D341Med (cell line): Measurements from ENCODE around the gene IL6ST.

Experiments
- DNase-seq: peaks from one replicate; pipeline ENCODE4 v3.0.0; 2012; ENCODE audit warnings: low spot score

Gene IL6ST

DNA sequence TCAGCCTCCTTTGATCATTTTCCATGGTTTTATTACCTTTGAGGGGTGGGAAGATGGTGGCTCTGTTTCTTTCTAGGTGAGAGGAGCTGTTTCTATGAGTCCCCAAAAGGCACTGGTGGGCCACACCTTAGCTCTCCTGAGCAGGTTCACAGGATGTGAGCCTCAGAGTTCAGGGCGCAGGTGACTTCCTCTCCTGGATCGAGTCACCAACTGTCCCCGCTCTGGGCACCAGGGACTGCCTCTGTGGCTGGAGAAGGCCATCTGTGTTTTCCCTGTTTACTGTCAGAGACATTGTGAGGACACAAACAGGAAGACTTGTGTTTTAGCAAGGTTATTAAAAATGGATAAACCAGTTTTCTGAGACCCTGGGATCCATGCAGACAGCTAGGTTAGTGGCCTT lies 75.1 kb downstream of the IL6ST start:
- DNase-seq: no peak

DNA sequence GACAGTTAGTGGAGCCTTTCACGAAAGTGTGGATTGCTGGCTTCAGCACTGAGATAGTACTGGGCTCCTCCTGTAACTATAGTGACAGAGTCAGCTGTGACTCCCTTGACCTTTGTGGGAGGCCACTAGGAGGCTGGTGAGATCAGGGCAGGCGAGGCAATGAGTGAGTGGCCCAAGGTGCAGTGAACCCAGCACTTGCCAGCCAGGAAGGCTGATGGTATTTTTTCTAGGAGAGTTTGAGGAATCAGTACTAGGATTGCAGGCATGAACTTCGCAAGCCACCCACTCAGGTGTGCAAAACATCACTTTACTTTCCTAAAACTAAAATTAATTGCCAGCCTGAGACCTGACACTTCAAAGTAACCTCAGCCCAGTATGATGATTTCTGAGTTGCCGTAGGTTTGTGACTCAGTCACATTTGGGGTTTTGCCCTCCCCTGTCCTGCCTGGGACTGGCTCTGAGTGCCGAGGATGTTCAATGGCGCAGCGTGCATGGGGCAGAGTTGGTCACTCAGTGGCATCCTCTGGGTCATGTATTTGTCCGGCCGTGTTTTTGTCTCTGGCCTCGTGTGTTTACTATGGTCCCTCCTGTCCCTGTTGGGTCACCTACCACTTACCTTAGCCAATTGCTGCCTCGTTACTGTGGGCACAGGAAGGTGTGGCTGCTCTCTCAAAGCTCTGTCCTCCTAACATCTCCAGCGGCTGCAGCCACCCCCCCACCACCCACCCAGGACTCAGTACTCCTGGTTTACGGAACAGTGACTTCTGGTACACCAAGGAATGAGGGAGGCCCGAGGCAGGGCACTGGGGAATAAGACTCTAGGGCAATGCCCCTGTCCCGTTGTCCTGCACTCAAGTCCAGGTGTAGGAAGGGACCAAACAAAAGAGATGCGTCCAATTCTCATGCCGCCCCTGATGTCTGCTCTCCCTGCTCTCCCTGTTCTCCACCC lies 76.4 kb downstream of the IL6ST start:
- DNase-seq: peak; percentile 4

DNA sequence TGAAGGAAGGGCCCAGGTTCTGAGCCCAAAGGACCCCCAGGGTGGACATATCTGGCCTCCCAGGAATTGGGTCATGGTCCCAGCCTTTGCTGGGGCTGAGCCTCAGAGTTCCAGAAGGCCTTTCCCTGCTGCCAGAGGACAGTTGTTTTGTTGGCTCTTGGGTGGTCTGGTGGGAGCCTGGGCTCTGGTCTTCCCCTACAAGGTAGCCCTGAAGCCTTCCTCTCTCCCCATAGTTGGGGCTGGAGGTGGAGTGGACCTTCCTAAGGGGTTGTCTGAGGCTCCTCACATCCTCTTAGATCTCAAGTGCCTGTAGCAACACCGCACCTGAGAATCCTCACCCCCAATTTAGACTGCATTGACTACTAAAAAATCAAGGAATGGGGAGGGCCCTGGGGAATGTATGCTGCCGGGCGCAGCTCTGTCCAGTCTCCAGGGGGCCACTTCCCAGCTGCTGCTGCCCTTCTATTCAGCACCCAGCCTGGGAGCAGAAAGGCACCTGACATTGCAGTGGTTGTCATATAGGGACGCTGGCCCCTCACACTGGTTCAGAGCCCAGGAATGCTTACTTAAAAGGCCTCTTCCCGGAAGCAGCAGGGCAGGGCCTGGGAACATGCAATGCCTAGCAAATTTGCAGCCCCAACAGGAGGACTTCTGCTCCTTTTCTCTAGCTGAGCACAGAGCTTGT lies 77.2 kb downstream of the IL6ST start:
- DNase-seq: peak; percentile 4

DNA sequence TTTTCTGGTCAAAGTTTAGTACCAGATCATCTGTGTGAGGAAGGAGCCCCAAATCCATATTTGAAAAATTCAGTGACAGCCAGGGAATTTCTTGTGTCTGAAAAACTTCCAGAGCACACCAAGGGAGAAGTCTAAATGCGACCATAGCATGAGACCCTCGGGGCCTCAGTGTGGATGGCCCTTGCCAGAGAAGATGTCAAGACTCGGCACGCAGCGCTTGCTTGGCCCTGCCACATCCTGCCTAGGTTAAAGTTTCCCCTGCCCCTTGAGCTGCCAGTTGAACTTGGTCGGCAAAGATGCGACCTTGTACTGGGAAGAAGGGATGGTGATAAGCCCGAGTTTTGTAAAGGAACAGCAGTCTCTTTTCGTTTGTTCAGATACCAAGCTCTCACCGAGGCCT lies 77.8 kb downstream of the IL6ST start:
- DNase-seq: peak; percentile 4

DNA sequence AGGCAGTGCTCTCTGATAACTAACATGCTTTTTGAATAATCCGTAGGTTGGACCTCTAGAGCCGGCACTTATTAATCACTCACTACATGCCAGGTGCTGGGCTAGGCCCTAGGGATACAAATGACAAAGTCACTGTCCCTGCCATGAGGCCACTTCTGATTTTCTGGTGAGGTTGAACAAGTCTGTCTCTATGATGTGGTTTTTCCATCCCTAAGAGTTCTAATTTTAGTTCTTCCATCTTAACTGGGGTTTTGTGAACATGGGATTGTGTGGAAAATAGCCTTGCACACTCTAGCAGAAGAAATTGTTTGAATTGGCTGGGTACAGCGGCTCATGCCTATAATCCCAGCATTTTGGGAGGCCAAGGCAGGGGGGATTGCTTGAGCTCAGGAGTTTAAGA lies 79.0 kb downstream of the IL6ST start:
- DNase-seq: no peak

DNA sequence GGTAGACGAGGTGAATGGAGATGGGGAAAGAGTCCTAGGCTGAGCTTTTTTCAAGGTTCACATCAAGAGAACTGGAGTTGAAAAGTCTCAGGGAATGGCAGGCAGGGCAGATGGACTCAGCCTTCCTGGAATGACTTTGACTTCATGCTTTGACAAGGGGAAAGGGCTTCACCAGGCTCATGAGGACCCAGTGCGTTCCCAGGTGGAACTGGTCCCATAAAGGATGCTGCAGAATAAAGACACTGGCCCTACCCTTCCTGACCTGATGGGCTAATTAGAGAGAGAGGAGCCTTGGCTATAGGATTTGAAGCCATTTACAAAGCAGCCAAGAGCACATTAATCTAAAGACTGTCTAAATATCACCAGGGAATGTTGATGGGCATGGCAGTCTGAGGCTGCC lies 79.8 kb downstream of the IL6ST start:
- DNase-seq: no peak

DNA sequence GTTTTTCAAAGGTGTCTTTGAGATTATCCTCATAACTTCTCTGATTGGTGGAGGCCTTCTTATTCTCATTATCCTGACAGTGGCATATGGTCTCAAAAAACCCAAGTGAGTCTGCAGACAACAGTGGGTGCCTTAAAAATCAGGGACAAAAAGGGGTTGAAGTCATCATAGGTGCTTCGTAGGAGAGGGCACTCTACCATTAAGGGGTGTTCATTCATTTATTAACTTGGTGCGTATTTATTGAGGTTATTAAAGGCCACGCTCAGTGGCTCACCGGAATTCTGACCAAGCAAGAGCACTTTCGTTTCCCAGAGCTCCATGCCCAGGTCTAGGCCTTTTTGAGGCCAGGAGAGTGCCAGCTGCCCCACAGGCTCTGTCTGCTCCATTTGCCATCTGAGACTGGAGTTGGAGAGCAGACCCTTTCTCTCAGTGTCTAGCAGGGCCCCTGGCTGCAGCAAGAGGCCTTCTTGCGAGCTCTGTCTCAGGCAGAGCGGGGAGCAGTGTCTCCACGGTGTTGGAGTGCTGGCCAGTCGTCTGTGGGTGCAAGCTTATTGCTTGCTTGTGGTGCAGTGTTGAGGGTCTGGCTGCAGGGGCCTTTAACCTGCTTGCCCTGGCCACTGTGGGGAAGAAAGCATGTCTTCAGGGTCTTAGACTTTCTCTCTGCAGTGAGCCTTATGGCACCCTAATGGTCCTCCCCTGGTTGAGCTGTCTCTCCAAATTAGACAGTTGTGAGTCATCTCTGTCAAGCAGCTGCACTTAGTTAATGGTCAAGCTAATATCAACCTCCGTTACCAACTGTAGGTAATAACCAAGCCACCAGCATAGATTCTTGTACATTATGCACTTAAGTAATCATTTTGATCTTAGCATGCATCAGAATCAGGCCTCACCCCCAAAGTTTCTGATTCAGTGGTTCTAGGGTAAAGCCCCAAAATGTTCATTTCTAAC lies 81.0 kb downstream of the IL6ST start:
- no peak for DNase-seq

DNA sequence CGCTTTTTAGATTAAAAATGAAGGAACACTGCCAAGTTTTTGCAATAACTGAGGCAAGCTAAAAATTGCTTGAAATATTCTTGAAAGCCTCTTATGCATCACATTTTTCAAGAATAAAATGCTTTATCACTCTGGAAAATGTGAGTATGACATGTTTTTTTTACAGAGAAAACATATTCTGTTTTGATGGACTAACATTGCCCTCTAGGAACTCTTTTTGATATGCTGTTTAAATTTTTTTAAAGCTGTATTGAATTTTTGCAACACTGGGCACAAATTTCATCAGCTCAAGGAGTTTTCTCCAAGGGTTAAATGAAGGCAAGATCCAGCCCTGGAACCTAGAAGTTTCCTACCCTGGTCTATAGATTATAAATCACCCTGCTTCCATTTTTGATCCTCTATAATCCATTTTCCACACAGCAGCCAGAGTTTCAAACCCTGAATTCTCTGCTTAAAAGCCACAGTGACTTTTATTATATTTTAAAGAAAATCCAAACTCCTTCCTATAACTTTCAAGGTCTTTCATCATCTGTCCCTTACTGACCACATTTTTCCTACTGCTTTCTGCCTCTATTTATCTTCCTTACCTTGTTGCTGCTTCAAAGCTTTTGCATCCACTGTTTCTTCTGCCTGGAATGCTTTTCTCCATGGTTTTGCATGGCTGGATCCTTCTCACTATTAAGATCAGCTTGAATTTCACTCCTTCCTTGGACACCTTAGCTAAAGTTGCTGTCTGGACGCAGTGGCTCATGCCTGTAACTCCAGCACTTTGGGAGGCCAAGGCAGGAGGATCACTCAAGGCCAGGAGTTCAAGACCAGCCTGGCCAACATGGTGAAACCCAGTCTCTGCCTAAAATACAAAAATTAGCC lies 82.7 kb downstream of the IL6ST start:
- DNase-seq: no peak

DNA sequence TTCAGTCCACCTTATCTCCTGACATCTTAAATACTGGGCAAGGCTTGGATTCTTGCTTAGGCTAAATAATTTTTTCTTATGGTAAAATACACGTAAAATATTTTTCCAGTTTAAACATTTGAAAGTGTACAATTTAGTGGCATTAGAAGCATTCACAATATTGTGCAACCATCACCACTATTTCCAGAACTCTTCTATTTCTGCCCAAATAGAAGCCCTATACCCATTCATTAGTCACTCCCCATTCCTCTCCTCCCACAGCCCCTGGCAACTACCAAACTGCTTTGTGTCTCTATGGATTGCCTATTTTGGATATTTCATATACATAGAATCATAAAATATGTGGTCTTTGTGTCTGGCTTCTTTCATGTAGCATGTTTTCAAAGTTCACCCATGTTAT lies 86.0 kb downstream of the IL6ST start:
- no peak for DNase-seq

DNA sequence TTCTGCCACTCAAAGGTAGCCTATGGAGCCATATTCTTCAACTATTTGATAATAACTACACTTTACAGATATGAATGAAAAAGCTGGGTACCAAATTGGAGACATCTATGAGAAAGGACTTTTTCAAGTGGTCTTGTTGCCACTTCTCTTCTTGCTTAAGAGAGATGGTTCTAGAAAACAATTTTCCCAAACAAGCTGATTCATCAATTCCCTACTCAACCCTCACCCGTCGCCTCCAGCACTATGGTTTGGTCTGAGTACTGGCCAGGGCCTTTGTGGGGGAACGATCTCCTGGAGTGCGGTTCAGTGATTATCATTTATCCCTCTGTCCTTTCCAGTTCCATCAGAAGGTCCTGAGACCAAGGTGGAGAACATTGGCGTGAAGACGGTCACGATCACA lies 86.8 kb downstream of the IL6ST start:
- DNase-seq: no peak

DNA sequence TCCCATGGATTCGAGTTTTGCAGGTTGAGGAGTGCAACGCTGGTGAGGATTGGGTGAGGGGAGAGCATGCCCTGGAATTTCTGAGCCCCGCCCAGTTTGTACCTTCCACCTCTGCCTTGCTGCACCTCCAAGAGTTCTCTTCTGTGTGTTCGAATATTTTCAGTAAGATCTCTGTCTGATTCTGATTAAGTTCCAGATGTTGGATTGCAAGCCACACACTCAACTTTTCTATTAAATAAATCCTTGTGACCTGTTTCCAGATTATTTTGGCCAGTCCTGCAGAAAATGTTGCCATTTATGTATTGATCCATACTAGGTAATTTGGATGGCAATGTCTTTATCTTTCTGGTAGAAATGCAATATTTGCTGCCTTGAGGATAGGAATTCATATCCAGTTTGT lies 89.5 kb downstream of the IL6ST start:
- DNase-seq: no peak

DNA sequence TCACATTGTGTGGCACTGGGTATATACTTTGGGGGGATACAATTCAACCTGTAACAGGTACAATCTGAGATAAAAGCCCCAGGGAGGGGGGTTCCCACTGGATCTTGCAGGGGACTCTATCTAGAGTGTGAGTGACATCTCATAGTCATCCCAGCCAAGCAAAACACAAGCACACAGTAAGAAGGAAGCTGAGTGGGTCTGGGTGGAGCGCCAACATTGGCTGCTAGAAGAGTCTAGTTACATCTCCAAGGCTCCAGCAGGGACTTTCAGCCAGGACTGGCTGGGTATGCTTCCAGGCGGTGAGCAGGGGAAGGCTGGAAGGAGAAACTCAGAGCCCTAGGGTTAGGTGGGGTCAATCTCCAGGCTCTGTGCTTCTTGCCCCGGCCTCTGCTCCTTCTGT lies 90.6 kb downstream of the IL6ST start:
- DNase-seq: peak; percentile 3

DNA sequence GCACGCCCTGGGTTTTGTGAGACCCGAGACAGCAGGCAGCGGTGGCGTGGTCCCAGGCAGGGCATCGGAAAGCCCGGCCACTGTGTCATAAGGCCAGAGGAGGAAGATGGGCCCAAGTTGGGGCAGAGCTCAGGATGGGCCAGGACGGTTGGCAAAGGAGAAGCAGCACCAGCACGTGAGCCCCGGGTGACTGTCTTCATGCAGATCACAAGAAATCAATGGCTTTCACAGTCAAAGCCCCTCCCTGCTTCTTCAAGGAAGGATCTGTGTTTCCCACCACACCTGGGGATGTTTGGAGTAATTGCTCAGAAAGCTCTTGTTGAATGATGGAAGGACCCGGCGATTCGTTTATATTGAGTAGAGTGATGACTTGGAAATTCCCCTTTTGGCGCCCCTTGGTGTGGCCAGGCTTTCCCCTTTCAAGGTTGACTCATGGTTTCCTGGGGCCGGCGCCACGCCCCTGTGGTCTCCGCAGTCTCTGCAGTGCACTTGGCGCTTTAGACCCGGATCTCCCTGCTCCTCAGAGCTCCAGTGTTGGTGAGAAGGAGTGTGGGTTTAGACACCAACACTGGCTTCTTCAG lies 91.6 kb downstream of the IL6ST start:
- DNase-seq: peak; percentile 10

DNA sequence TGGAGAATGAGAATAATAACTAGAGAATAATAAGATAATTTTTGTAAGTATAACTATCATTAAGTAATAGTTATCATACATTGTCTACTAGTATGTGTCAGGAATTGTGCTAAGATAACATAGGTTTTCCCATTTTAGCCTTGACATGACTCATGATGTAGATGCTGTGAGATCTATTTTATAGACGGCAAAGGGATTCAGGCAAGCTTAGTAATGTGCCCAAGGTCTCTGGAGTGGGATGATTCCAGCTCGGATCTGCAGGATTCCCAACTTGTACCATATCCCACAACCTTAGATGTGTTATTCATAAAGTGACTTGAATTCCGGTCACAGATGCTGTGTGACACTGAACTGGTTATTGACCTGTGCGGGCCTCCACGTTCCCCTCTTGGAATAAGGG lies 92.1 kb downstream of the IL6ST start:
- DNase-seq: no peak

DNA sequence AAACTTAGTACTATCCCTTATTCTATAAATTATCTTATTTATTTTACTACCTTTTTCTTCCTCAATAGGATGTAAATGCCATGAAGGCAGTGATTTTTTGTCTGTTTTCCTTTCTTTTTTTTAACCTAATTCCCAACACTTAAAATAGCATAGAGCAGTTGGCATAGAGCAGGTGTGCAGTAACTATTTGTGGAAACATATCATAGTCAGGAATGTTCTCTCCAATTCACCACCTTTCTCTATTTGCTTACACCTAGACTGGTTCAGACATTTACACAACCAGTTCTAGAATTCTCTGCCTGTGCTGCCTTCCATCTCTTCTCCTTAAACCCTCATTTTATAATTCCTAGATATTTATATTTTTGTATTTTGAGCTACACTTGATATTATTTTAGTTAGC lies 94.0 kb downstream of the IL6ST start:
- no peak for DNase-seq

DNA sequence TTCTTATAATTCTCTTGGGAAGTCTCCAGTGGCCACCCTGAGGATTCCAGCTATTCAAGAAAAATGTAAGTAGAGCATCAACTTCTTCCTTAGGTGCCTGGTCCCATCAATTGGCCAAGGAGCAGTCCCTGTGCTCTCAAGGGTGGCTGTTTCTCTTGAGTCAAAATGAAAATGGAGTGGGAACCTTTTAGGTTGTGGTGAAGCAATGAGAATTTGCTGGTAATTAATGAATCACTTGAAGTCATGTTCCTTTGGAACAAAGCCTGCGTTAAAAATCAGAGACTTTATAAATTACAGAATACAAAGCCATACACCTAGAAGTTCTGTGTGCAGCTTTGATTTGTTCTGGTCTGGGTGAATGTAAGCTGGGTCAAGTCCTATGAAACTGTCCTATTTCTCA lies 94.7 kb downstream of the IL6ST start:
- DNase-seq: no peak

DNA sequence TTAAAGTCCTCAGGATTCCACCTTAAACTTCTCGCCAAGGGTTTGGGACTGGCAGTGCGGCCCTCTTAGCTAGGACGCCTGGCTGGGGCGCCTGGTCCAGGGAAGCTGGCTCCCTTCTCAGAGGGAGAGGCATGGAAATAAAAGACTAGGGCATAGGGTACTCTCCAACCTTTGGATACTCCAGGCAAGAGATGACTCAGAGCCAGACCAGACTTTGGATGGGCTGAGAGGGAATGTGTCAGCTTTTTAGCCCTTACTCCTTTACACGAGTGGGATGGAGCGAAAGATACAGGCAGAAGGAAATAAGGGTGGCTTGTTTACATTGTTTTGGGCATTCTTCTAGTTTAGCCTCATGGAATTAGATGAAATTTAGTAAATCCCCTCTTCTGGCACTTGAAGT lies 95.4 kb downstream of the IL6ST start:
- DNase-seq: no peak

DNA sequence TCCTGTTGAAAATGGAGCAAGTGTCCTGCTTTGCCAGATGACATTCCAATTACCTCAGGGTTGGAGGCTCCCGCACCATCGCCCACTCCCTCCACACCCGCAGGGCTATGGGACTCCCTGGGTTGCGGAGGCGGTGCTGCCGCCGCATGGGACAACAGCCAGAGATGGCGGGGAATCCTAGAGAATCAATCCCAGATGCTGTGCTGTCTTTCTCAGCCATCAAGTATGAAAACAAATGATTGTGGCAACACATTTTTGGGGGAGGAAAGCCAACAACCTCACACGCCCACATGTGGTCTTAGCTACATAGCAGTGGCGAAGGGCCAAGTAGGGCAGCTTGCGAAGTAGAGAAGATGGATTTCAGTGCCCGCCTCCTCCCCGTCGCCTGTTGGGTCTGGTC lies 96.9 kb downstream of the IL6ST start:
- DNase-seq: no peak

DNA sequence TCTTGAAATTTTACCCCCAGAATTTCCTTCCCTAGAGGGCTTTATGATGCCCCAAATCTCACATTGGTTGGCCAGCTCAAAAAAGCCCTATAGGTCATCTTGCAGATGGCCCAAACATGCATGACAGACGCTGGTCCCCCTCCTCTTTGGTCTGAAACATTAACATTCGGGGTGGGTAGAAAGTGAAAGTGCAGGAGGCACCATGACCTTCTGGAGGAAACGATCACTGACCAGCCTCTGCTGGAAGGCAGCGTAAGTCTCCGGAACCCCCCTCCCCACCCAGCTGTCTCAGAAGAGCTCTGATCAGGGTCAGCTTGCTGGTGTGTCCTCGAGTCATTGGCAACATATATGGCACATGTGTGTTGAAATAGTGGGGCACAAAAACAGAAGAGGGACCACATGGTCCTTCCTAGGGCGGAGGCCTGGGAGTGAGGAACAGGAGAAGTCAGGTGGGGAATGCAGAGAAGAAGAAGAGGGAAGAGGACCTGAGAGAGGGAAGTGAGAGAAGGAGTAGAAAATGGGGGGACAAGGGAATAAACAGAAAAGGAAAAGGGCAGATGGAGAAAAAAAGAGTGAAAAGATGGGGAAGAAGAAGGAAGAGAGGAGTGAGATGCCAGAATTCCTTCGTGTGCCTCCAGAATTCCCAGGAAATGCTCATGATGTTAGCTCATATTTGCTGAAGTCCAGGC lies 97.4 kb downstream of the IL6ST start:
- DNase-seq: no peak

DNA sequence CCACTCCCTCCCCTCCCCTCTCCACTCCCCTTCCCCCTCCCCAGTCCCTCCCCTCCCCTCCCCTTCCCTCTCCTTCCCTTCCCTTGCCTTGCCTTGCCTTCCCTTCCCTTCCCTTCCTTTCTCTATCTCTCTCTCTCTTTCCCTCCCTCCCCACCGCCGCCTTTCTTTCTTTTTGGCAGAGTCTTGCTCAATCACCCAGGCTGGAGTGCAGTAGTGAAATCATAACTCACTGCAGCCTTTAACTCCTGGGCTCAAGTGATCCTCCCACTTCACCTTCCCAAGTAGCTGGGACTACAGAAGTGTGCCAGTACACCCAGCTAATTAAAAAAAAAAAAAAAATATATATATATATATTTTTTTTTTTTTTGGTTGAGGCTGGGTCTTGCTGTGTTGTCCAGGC lies 98.1 kb downstream of the IL6ST start:
- DNase-seq: no peak
